RWPE2 (cell line): Measurements from ENCODE around the gene TMEM243.

Experiments
- ATAC-seq: fragments of 200-7000 bp; cut with Tn5 transposase; 3 replicates; pipeline ENCODE4 v1.9.1; 2021; ENCODE audit warnings: low read depth
- DNase-seq: peaks from one replicate; pipeline ENCODE4 v3.0.0-alpha.2; 2020; ENCODE audit warnings: low spot score
- H3K27ac ChIP-seq: fragments of 450-650 bp; 2 replicates; pipeline ENCODE4 v1.5.1; 2017; ENCODE audit warnings: mild to moderate bottlenecking; ENCODE audit not compliant: poor library complexity, severe bottlenecking
- H3K27me3 ChIP-seq: fragments of 250-450 bp; sonication (Bioruptor Pico); 2 replicates; pipeline ENCODE4 v1.5.1; 2021; ENCODE audit warnings: mild to moderate bottlenecking, moderate library complexity; ENCODE audit not compliant: insufficient read depth, poor library complexity, severe bottlenecking
- H3K36me3 ChIP-seq: fragments of 250-450 bp; sonication (Bioruptor Pico); 2 replicates; pipeline ENCODE4 v1.5.1; 2020; ENCODE audit warnings: low read depth, mild to moderate bottlenecking, moderate library complexity
- H3K4me1 ChIP-seq: fragments of 250-450 bp; sonication (Bioruptor Pico); 2 replicates; pipeline ENCODE4 v1.5.1; 2021; ENCODE audit warnings: mild to moderate bottlenecking, moderate library complexity; ENCODE audit not compliant: insufficient read depth, poor library complexity, severe bottlenecking
- H3K4me3 ChIP-seq: fragments of 250-450 bp; sonication (Bioruptor Pico); 2 replicates; pipeline ENCODE4 v1.5.1; 2021; ENCODE audit warnings: mild to moderate bottlenecking, moderate library complexity; ENCODE audit not compliant: severe bottlenecking
- H3K9me3 ChIP-seq: fragments of 250-450 bp; sonication (Bioruptor Pico); 2 replicates; pipeline ENCODE4 v1.5.1; 2021; ENCODE audit warnings: mild to moderate bottlenecking, moderate library complexity; ENCODE audit not compliant: severe bottlenecking
- CTCF ChIP-seq: fragments of 450-650 bp; IDR thresholded peaks from one replicate; pipeline ENCODE4 v1.5.1; 2017; ENCODE audit warnings: mild to moderate bottlenecking, moderate library complexity; ENCODE audit not compliant: poor library complexity, severe bottlenecking

The TMEM243 gene

GRCh38 chr7:87187120-87187519 lies 32.4 kb downstream of the TMEM243 start:
- no peak for DNase-seq
- no peaks in the 10 kb centered on the region for H3K4me1 ChIP-seq
- no peak overlapping the region for H3K27ac ChIP-seq
- no peak for TF ChIP-seq CTCF
- H3K36me3 ChIP-seq = peaks cover 100% of the 10 kb centered on the region
- no peaks in the 10 kb centered on the region for H3K27me3 ChIP-seq
- no peak overlapping the region for H3K4me3 ChIP-seq
- no peak for ATAC-seq
- H3K9me3 ChIP-seq = no peaks in the 10 kb centered on the region

GRCh38 chr7:87179180-87179579 lies 40.4 kb downstream of the TMEM243 start:
- H3K27ac ChIP-seq = no peak overlapping the region
- no peaks in the 10 kb centered on the region for H3K9me3 ChIP-seq
- TF ChIP-seq CTCF = no peak
- H3K4me3 ChIP-seq = no peak overlapping the region
- H3K27me3 ChIP-seq = no peaks in the 10 kb centered on the region
- H3K36me3 ChIP-seq = peaks cover 97% of the 10 kb centered on the region
- ATAC-seq (no peak), DNase-seq (no peak)
- H3K4me1 ChIP-seq = no peaks in the 10 kb centered on the region

- H3K27me3 ChIP-seq = no peaks in the 10 kb centered on the region
- ATAC-seq (no peak), DNase-seq (no peak)
- no peak overlapping the region for H3K27ac ChIP-seq
- no peak for TF ChIP-seq CTCF
- no peaks in the 10 kb centered on the region for H3K9me3 ChIP-seq
- peaks cover 97% of the 10 kb centered on the region for H3K36me3 ChIP-seq
- no peak overlapping the region for H3K4me3 ChIP-seq
- no peaks in the 10 kb centered on the region for H3K4me1 ChIP-seq
Observed at GRCh38 chr7:87178320-87178719, 41.2 kb downstream of the TMEM243 start.

GRCh38 chr7:87173471-87173870 lies 46.1 kb downstream of the TMEM243 start:
- DNase-seq (no peak), ATAC-seq (no peak)
- Histone ChIP-seq H3K9me3 (no peaks in the 10 kb centered on the region), H3K36me3 (peaks cover 98% of the 10 kb centered on the region), H3K4me1 (no peaks in the 10 kb centered on the region), H3K27me3 (no peaks in the 10 kb centered on the region), H3K27ac (no peak overlapping the region), H3K4me3 (no peak overlapping the region)
- TF ChIP-seq CTCF = no peak

- DNase-seq = no peak
- H3K36me3 ChIP-seq = peaks cover 98% of the 10 kb centered on the region
- TF ChIP-seq CTCF = no peak
- no peak overlapping the region for H3K4me3 ChIP-seq
- no peak for ATAC-seq
- H3K9me3 ChIP-seq = no peaks in the 10 kb centered on the region
- H3K27ac ChIP-seq = no peak overlapping the region
- H3K4me1 ChIP-seq = no peaks in the 10 kb centered on the region
- no peaks in the 10 kb centered on the region for H3K27me3 ChIP-seq
Observed at GRCh38 chr7:87171282-87171934, 48.1 kb downstream of the TMEM243 start.
